H7 (cell line): ENCODE data around the gene BICDL2. TPM values are rescaled to one million over a fixed set of nuclear protein-coding genes. Genes with fewer than 3 reads are reported as not detected.

ENCODE experiments used
- DNase-seq: peaks from one replicate; pipeline ENCODE4 v3.0.0; 2012
- H3K27me3 ChIP-seq: 2 replicates; pipeline ENCODE4 v1.6.0; 2011; ENCODE audit warnings: mild to moderate bottlenecking, low read length; ENCODE audit not compliant: control insufficient read depth, insufficient read depth
- H3K36me3 ChIP-seq: replicated peaks from 2 replicates; pipeline ENCODE4 v1.5.1; 2011; ENCODE audit warnings: low read length; ENCODE audit not compliant: control insufficient read depth, insufficient read depth
- H3K4me3 ChIP-seq: 2 replicates; pipeline ENCODE4 v1.5.1; 2011; ENCODE audit warnings: low read depth, mild to moderate bottlenecking, control low read depth, low read length, moderate library complexity; ENCODE audit not compliant: insufficient read depth
- total RNA-seq: library from RNA; depleted of rRNA; stranded (reverse); fragments of >200 nt; shearing (Covaris generic); gene quantifications from 2 replicates; pipeline ENCODE4 v1.2.3, GENCODE V29; 2014

BICDL2 gene
- total RNA-seq, 1 experiment from 2014 or later: 0.69 TPM

DNA sequence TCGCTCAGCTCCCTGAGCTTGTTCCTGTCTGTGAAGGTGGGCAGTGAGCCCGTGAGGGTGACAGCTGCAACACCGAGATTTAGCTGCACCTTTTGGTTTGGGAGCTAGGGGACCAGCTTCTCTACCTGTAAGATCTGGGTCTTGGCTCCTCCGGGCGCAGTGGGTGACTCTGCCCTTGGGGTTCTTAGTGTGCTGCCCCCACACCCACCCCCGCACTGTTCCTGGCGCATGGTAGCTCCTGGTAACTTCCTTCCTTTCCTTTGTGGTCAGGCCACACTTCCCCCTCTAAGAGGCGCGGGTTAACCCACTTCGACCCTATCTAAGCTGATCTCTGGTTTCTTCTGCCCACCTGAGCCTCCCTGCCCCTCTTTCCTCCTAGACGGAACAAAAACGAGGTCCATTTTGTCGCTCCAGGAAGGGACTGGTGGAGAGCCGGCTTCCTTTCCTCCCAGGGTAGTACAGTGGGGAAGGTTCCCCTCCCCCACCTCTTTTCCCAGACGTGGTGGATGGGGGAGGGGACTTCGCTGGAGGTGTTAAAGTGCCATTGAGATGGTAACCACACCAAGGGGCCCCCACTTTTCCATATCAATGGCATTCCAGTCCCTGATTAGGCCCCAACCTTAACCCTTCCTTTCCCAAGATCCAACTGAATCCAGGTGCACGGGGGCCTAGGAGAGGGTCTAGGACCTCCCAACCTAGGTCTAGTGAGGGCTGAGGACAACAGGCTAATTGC lies 28.6 kb downstream of the BICDL2 start:
- peaks cover 8% of the 10 kb centered on the region for H3K27me3 ChIP-seq
- peak overlapping the region; percentile 12 for H3K4me3 ChIP-seq
- peak; percentile 92 for DNase-seq
- H3K36me3 ChIP-seq: no peaks in the 10 kb centered on the region; the same call in 1 of the 2 replicates

DNA sequence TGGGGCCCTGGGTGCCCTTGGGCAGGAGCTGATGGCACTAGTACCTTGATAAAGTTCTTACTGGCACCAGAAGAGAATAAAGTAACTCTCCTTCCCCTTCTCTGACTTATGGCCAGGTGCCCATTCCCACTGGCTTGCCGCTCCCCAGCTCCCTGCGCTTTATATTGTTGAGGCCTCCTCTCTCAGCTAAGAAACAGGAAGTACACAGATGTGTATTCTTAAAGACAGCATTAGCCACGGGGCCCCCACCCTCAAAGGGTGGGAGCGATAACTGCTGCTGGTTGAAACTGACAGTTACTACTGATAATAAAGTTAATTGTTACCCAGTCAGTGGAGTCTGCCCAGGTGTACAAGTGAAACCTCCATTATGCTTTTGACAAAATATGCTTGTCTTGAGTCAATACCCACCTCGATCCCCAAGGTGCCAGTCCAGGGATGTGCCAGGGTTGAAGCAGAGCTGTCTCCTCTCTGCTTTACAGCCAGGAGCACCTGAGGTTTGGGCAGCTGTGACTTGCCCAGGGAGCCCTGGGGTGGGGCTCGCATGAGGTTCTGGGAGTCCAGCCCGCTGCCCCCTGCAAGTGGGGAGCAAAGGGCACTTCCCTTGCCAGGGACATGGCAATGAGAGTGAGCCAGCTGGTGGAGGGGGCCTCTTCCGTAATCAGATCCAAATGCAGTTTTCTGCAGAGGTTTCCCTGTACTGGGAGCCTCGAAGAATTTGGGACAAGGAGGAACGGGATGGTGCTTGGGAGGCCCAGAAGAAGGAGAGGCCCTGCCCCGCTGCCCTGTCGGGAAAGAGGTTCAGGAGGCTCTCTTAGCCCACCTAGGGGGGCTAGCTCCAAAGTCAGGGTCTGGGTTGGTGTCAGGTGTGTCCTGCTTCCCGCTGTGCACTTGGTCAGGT lies 29.4 kb downstream of the BICDL2 start:
- H3K36me3 ChIP-seq: no peaks in the 10 kb centered on the region; the same call in 1 of the 2 replicates
- DNase-seq: peak; percentile 71
- H3K4me3 ChIP-seq: peak overlapping the region; percentile 12; the same call in 1 of the 2 replicates
- peaks cover 2% of the 10 kb centered on the region; the same call in 1 of the 2 replicates for H3K27me3 ChIP-seq

DNA sequence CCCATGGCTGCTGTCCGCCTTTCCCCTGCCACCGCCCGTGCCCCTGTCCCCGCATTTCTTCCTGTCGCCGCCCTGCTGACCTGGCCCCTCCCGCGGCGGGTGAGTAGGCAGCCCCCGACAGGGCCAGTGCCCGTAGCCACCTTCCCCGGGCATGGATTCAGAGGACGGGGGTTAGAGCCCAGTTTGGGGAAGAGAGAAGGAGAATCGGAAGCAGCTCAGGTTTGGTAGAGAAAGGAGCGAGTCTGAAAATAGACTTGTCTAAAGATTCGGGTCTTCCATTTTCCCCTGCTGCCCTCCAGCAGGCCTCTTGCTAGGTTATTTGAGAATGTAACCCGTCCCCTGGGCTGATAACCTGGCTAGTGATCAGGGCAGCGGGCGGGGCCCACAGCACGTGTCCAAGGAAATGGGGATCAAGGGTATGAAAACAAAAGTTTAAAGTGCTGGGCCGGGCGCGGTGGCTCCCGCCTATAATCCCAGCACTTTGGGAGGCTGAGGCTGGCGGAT lies 31.9 kb downstream of the BICDL2 start:
- Histone ChIP-seq H3K36me3 (no peaks in the 10 kb centered on the region; the same call in 1 of the 2 replicates), H3K4me3 (peak overlapping the region; percentile 51), H3K27me3 (no peaks in the 10 kb centered on the region)
- DNase-seq: peak; percentile 80

DNA sequence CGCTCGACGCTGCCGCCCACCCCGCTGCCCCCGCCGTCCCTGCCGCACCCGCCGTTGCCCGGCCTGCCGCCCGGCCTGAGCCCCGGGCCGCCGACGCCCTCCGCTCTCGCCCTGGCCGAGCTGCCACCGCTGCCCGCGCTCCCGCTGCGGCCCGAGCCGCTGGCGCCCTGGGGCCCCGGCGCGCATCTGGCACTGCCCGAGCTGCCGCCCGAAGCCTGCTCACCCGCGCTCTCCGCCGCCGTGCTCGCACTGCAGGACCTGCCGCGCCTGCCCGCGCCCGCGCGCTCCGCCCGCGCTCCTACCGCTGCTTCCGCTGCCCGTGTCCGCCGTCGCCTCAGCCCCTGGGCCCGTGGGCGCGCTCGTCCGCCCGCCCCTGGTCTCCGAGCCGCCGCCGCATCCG lies 32.4 kb downstream of the BICDL2 start:
- no peaks in the 10 kb centered on the region; the same call in 1 of the 2 replicates for H3K36me3 ChIP-seq
- peak; percentile 68 for DNase-seq
- H3K4me3 ChIP-seq: peak overlapping the region; percentile 12
- no peaks in the 10 kb centered on the region for H3K27me3 ChIP-seq

DNA sequence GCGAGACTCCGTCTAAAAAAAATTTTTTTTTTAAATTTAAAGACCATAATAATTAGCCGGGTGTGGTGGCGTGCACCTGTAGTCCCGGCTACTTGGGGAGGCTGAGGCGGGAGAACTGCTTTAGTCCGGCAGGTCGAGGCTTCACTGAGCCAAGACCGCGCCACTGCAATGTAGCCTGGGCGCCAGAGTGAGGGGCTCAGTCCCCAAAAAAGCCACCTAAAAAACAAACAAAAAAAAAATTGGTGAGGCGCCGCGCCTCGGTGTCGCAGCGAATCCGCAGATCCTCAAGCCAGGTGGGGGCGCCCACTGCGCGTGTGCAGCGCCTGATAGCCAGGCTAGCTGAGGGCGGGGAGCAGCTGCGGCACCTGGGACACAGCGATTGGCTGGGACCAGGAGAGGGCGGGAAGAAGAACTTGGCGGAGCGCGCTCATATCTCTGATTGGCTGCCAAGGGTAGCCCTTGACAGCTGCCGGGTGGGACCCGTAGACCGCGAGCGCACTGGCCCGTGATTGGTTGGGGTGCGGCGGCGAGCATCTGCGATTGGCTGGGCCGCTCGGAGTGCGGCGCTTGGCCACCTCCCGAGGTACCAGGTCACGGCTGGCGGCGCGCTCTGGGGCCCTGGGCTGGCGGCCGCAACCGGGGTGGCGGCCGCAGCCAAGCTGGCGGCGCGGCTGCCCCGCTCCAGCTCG lies 33.0 kb downstream of the BICDL2 start:
- DNase-seq: peak; percentile 99
- H3K4me3 ChIP-seq: no peak overlapping the region; the same call in 1 of the 2 replicates
- H3K27me3 ChIP-seq: no peaks in the 10 kb centered on the region
- no peaks in the 10 kb centered on the region; the same call in 1 of the 2 replicates for H3K36me3 ChIP-seq

GRCh38 chr16:3001316-3001715 lies 35.4 kb downstream of the BICDL2 start:
- H3K27me3 ChIP-seq: no peaks in the 10 kb centered on the region
- peak; percentile 87 for DNase-seq
- H3K36me3 ChIP-seq: no peaks in the 10 kb centered on the region
- H3K4me3 ChIP-seq: no peak overlapping the region

DNA sequence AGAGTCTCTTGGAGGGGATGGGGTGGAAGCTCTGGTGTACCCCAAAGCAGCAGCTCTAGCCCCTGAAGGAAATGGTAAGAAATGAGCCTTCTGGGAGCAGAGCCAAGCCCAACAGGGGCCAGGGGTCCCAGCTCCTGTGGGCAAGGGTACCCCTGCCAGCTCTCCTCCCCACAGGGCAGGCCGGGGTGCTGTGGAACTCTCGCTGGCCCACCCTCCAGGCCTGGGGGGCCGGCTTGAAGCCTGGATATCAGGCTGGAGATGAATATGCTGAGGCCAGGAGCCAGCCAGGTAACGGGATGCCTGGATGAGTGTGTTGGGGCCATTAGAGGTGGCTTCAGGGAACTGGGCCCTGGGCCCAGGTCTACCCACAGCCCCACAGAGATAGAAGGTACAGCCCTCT lies 36.2 kb downstream of the BICDL2 start:
- Histone ChIP-seq H3K36me3 (no peaks in the 10 kb centered on the region), H3K27me3 (no peaks in the 10 kb centered on the region), H3K4me3 (no peak overlapping the region)
- DNase-seq: no peak

- Histone ChIP-seq H3K27me3 (no peaks in the 10 kb centered on the region), H3K36me3 (no peaks in the 10 kb centered on the region)
Measured at GRCh38 chr16:2999929-3000328, 36.8 kb downstream of the BICDL2 start.

GRCh38 chr16:2996298-2996697 lies 40.4 kb downstream of the BICDL2 start:
- H3K4me3 ChIP-seq: no peak overlapping the region

More at GRCh38 chr16:2999929-3000328, 36.8 kb downstream of the BICDL2 start:
- no peak overlapping the region for H3K4me3 ChIP-seq
- no peak for DNase-seq

GRCh38 chr16:2992383-2993081 lies 44.2 kb downstream of the BICDL2 start:
- H3K27me3 ChIP-seq: no peaks in the 10 kb centered on the region; the same call in 1 of the 2 replicates
- no peaks in the 10 kb centered on the region for H3K36me3 ChIP-seq
- no peak for DNase-seq
- H3K4me3 ChIP-seq: no peak overlapping the region

More at GRCh38 chr16:2996298-2996697, 40.4 kb downstream of the BICDL2 start:
- no peaks in the 10 kb centered on the region for H3K27me3 ChIP-seq
- no peak for DNase-seq
- H3K36me3 ChIP-seq: no peaks in the 10 kb centered on the region

DNA sequence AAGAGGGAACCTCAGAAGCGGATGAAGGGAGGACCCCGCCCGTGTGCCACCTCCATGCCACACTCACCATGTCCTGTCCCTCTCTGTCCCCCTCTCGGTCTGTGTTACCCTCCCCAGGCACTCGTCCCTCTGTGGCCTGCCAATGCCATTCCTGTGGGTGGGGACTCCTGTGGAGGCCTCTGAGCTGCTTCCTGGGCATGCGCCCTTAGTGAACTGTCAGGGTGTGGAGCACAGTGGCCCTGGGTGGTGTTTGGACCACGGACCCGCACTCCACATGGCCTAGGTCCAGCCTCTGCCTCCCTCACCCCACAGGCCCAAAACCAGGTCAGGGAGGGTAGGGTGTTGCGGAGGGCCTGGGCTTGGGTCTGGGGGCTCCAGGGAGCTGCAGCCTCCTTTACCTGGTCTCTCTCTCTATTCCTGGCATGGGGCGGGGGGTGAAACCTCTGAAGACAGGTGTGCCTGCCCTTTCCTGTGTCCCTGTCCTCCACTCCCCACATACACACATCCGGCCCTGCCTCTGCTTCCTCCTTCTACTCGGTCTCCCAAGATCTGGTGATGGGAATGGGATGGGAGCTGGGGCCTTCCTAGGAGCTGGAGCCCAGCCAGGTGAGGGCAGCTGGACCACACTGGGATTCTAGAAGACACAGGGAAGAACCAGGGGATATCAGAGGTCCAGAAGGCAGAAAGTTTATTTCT lies 45.0 kb downstream of the BICDL2 start:
- Histone ChIP-seq H3K36me3 (no peaks in the 10 kb centered on the region), H3K27me3 (no peaks in the 10 kb centered on the region; the same call in 1 of the 2 replicates), H3K4me3 (no peak overlapping the region)
- DNase-seq: no peak

GRCh38 chr16:2990891-2991290 lies 45.9 kb downstream of the BICDL2 start:
- peak; percentile 76 for DNase-seq
- no peak overlapping the region for H3K4me3 ChIP-seq
- H3K36me3 ChIP-seq: no peaks in the 10 kb centered on the region

GRCh38 chr16:2988590-2989099 lies 48.1 kb downstream of the BICDL2 start:
- Histone ChIP-seq H3K36me3 (no peaks in the 10 kb centered on the region), H3K27me3 (no peaks in the 10 kb centered on the region; the same call in 1 of the 2 replicates), H3K4me3 (no peak overlapping the region)
- DNase-seq: peak; percentile 76

More at GRCh38 chr16:2990891-2991290, 45.9 kb downstream of the BICDL2 start:
- no peaks in the 10 kb centered on the region; the same call in 1 of the 2 replicates for H3K27me3 ChIP-seq
